SH-SY5Y (cell line): ENCODE data around the gene ISLR2.

Experiments
- GATA2 ChIP-seq: IDR thresholded peaks from 2 replicates; pipeline ENCODE4 v1.6.1; 2011; ENCODE audit warnings: mild to moderate bottlenecking, low read depth, low read length
- GATA3 ChIP-seq: IDR thresholded peaks from 2 replicates; pipeline ENCODE4 v1.6.1; 2011; ENCODE audit warnings: low read depth, mild to moderate bottlenecking, low read length, moderate library complexity

DNA sequence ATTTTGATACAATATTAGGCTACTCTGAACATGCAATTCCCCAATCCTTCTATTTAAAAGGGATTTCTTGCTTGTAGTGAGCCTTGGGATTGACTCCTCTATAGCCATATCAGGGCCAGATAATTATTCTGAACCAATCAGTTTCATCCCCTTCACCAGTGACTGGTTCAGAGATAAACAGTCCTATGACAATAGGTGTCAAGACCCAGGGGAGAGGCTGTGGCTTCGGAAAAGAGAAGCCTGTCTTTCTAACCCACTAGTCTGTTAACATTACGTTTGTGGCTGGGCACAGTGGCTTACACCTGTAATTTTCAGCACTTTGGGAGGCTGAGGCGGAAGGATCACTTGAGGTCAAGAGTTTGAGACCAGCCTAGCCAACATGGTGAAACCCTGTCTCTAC lies 6.2 kb upstream of the ISLR2 start:
- TF ChIP-seq GATA2, result no peak
- TF ChIP-seq GATA3, result no peak
